OCI-LY3 (cell line): ENCODE data around the gene RBM19.

ENCODE experiments used
- EZH2phosphoT487 ChIP-seq: fragments of 200-600 bp; shearing (Covaris generic); IDR thresholded peaks from 2 replicates; pipeline ENCODE4 v1.6.1; 2018; ENCODE audit warnings: antibody characterized with exemption, mixed run types, low read depth
- TF ChIP-seq, protein P1 (sequence below): fragments of 200-600, 300-600 bp; sonication (generic); IDR thresholded peaks from 2 replicates; pipeline ENCODE4 v1.5.1; 2014; ENCODE audit warnings: antibody characterized with exemption, low read length, low read depth

DNA sequence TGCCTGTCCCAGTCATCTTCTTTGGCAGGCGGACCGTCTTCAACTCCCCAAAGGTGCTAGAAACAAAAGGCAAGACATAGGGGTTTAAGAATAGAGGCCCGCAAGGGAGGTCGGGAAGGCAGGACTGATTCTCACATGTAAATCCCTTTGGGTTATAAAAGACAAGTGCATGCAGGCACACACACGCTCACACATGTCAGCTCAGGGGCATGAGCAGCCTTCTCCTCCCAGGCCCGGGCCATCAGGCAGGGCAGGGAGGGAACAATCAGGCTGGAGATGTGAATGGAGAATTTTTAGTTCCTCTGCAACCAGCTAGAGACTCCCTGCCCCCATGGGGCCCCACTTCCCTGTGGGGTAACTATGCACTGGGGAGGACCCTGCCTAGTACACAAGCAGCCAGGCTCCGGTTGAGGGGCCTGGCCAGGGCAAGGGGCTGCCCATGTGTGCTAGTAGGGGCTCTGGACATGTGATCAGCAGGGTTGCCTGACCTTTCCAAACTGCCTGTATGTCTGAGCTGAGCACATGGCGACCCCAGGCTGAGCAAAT, 107.2 kb downstream of the RBM19 start:
- TF ChIP-seq, protein P1, sequence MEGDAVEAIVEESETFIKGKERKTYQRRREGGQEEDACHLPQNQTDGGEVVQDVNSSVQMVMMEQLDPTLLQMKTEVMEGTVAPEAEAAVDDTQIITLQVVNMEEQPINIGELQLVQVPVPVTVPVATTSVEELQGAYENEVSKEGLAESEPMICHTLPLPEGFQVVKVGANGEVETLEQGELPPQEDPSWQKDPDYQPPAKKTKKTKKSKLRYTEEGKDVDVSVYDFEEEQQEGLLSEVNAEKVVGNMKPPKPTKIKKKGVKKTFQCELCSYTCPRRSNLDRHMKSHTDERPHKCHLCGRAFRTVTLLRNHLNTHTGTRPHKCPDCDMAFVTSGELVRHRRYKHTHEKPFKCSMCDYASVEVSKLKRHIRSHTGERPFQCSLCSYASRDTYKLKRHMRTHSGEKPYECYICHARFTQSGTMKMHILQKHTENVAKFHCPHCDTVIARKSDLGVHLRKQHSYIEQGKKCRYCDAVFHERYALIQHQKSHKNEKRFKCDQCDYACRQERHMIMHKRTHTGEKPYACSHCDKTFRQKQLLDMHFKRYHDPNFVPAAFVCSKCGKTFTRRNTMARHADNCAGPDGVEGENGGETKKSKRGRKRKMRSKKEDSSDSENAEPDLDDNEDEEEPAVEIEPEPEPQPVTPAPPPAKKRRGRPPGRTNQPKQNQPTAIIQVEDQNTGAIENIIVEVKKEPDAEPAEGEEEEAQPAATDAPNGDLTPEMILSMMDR, result no peak
- no peak for TF ChIP-seq EZH2phosphoT487
